ENCODE data around the gene CTU2. TPM values are rescaled to one million over a fixed set of nuclear protein-coding genes. Genes with fewer than 3 reads are reported as not detected.
A peak's percentile ranks its signal among the peaks of the same experiment; 100 is the strongest.

Gene CTU2
- total RNA-seq, 1 experiment from 2014 or later = 39.5 TPM

DNA sequence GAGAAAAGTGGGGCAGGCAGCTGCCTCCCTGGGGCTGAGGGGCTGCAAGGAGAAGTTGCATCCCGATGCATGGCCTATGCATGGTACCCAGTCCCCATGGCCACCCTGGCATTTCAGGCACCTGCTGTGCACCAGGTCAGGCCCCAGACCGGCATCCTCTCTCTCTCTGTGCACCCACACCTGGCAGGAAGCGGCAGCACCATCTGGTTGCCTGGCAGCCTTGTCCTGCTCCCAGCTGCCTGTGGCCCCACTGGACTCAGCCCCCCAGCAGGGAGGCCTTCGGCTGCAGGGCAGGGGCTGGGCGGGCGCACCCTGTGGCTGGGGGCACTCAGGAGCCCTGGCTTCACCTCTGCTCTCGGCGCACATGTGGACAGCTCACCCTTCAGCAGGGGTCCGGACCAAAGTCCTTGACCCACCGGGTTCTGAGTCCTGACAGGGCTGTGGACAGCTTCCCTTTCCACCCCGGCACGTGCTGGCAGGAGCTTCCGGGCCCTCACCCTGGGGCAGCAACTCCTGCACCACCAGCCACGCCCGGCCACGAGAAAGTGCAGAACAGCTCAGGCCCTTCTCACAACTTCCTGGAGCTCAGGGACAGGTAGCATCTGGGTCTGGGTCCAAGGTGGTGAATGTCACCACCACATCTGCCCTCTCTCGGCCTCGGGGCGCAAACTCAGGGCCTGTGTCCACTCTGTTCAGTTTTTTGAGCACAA lies 36.7 kb downstream of the CTU2 start:
- TF ChIP-seq, protein P1, sequence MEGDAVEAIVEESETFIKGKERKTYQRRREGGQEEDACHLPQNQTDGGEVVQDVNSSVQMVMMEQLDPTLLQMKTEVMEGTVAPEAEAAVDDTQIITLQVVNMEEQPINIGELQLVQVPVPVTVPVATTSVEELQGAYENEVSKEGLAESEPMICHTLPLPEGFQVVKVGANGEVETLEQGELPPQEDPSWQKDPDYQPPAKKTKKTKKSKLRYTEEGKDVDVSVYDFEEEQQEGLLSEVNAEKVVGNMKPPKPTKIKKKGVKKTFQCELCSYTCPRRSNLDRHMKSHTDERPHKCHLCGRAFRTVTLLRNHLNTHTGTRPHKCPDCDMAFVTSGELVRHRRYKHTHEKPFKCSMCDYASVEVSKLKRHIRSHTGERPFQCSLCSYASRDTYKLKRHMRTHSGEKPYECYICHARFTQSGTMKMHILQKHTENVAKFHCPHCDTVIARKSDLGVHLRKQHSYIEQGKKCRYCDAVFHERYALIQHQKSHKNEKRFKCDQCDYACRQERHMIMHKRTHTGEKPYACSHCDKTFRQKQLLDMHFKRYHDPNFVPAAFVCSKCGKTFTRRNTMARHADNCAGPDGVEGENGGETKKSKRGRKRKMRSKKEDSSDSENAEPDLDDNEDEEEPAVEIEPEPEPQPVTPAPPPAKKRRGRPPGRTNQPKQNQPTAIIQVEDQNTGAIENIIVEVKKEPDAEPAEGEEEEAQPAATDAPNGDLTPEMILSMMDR (IDR thresholded peaks at IDR 0.05; ENCODE audit: unreplicated experiment) = no peak
- Mint-ChIP-seq H3K27me3 (ENCODE audit: unreplicated experiment) (no peaks in the 10 kb centered on the region), H3K4me1 (ENCODE audit: low read depth, unreplicated experiment) (peaks cover 8% of the 10 kb centered on the region), H3K27ac (ENCODE audit: unreplicated experiment) (no peak overlapping the region), H3K4me3 (ENCODE audit: low read depth, unreplicated experiment) (no peak overlapping the region), H3K9me3 (ENCODE audit: low read depth, unreplicated experiment) (no peaks in the 10 kb centered on the region), H3K36me3 (ENCODE audit: insufficient read depth, unreplicated experiment) (peaks cover 30% of the 10 kb centered on the region)
- intact Hi-C loops (cut with micrococcal nuclease; ENCODE audit: unreplicated experiment) = no loop called here
- no peak for DNase-seq
- no TSS peak for BruUV-seq (replicated peaks)
- CTCF ChIA-PET = interaction anchor here (0.8 to 1.5 kb wide), 2 partner anchors 16 to 41 kb away, joined by 3 to 4 read pairs; no protein-coding TSS in a partner anchor

DNA sequence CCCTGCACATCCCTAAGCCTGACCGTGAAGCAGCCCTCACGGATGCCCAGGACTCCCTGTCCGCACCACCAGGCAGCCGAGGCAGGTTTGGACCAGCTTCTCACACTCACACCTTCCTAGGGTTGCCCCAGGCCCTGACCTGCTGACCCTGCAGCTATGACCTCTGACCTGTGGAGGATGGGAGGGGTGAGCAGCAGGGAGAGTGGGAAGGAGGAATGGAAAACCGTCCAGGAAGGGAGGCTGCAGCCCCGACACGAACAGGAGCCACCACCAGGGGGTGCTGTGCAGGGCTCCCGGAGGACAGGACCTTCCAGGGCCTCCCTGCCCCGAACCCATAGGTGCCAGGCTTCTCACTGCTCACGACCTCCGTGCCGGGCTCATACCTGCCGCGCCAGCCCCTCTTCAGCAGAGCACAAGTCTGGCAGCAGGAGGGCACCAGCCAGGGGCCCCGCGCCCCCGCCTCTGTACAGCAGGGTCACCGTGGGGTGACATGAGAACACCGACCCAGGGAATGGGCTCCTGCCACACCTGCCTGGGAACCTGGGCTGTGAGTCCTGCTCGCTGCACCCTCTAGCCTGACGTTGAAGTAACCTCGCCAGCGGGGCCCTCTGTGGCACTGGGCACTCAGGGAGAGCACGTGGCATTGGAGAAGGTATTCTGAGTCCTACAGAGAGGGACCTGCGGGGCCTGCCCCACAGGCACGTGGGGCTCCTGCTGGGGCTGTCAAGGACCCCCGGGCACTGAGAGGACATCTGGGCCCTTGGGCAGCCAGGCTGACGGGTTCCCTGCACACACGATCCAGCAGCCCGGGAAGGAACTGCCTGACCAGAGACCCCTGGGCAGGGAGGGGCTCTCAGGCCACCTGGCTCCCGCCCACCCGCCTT lies 37.6 kb downstream of the CTU2 start:
- CTCF ChIA-PET = interaction anchor here (0.8 to 1.5 kb wide), 3 partner anchors 15 to 40 kb away, joined by 3 to 7 read pairs (median 4); no protein-coding TSS in a partner anchor
- Mint-ChIP-seq H3K27ac (ENCODE audit: unreplicated experiment) (no peak overlapping the region), H3K27me3 (ENCODE audit: unreplicated experiment) (no peaks in the 10 kb centered on the region), H3K4me3 (ENCODE audit: low read depth, unreplicated experiment) (peak overlapping the region; percentile 24), H3K4me1 (ENCODE audit: low read depth, unreplicated experiment) (peaks cover 8% of the 10 kb centered on the region), H3K36me3 (ENCODE audit: insufficient read depth, unreplicated experiment) (peaks cover 30% of the 10 kb centered on the region), H3K9me3 (ENCODE audit: low read depth, unreplicated experiment) (no peaks in the 10 kb centered on the region)
- intact Hi-C loops (cut with micrococcal nuclease; ENCODE audit: unreplicated experiment) = loop anchor here (2.0 kb wide), 1 partner anchor 41 kb away; the partner anchor contains the start of gene PIEZO1
- no TSS peak for BruUV-seq (replicated peaks)
- peak; percentile 94 for DNase-seq
- TF ChIP-seq, protein P1 (IDR thresholded peaks at IDR 0.05; ENCODE audit: unreplicated experiment) = peak; percentile 90

DNA sequence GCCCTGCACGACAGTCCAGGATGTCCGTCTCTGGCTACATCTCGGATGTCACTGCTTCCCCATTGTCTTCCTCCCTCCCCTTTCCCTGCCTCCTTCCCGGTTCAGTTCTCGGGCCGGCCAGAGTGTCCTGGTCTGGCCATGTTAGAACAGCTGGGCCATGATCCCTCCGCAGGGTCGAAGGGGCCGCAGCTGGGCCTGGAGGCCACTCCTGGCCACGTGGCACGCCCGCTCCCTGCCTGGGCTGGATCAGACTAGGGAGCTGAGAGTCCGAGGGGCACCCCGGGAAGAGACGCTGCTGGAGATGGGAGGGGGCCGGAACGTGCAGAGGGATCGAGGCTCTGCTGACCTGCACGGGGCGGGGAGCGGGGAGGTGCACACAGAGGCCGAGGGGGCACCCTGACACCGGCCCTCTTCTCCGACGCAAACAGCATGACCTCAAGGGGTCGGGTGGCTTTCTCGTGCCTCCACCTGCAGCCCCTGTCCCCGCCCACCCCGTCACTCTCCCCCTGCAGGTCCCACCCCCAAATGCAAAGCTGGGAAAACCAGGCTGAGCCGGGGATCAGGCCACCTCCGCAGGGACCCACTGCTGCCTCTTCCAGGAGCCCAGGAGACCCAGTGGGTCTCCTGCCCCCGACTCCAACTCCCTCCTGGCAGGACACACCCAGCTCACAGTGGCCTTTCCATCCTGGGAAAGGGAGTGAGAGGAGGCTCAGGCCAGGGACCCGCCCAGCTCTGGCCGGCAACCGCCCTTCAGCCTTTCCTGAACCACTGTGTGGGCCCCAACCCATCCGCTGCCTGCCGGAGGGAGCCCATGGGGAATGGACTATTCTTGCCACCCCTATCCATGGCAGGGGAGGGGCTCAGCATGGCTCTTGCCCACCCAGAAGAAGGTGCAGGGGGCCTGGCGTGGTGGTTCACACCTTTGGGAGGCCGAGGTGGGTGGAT lies 38.5 kb downstream of the CTU2 start:
- TF ChIP-seq, protein P1 (IDR thresholded peaks at IDR 0.05; ENCODE audit: unreplicated experiment) = no peak
- no TSS peak for BruUV-seq (replicated peaks)
- no peaks in the 10 kb centered on the region for H3K27me3 Mint-ChIP-seq (ENCODE audit: unreplicated experiment)
- no peak overlapping the region for H3K27ac Mint-ChIP-seq (ENCODE audit: unreplicated experiment)
- H3K4me1 Mint-ChIP-seq (ENCODE audit: low read depth, unreplicated experiment) = peaks cover 8% of the 10 kb centered on the region
- CTCF ChIA-PET = interaction anchor here (0.7 to 1.4 kb wide), 2 partner anchors 39 to 108 kb away, joined by 3 to 7 read pairs; no protein-coding TSS in a partner anchor
- H3K36me3 Mint-ChIP-seq (ENCODE audit: insufficient read depth, unreplicated experiment) = peaks cover 29% of the 10 kb centered on the region
- H3K9me3 Mint-ChIP-seq (ENCODE audit: low read depth, unreplicated experiment) = no peaks in the 10 kb centered on the region
- no peak overlapping the region for H3K4me3 Mint-ChIP-seq (ENCODE audit: low read depth, unreplicated experiment)
- no peak for DNase-seq
- intact Hi-C loops (cut with micrococcal nuclease; ENCODE audit: unreplicated experiment) = loop anchor here (2.0 kb wide), 1 partner anchor 40 kb away; the partner anchor contains the start of gene PIEZO1
